KOPT-K1 (cell line): ENCODE data around the gene EPB41L4B.
"Not testable (repeated sequence)": the region's sequence is repeated elsewhere in the genome, so short reads cannot be mapped to it uniquely, and the experiment has no call there.

ENCODE experiments used
- H3K27ac ChIP-seq: fragments of 200-600 bp; sonication (generic); 2 replicates; pipeline ENCODE4 v1.5.1; 2016; ENCODE audit warnings: antibody characterized with exemption, mild to moderate bottlenecking, low read depth, low read length; ENCODE audit not compliant: poor library complexity, severe bottlenecking
- H3K36me3 ChIP-seq: fragments of 200-600 bp; sonication (generic); 2 replicates; pipeline ENCODE4 v1.5.1; 2017; ENCODE audit warnings: antibody characterized with exemption, mild to moderate bottlenecking, low read length, moderate library complexity; ENCODE audit not compliant: insufficient read depth
- H3K9me3 ChIP-seq: fragments of 200-600 bp; sonication (generic); 2 replicates; pipeline ENCODE4 v1.5.1; 2017; ENCODE audit warnings: antibody characterized with exemption, low read length, mild to moderate bottlenecking; ENCODE audit not compliant: insufficient read depth, poor library complexity, severe bottlenecking

Gene EPB41L4B

DNA sequence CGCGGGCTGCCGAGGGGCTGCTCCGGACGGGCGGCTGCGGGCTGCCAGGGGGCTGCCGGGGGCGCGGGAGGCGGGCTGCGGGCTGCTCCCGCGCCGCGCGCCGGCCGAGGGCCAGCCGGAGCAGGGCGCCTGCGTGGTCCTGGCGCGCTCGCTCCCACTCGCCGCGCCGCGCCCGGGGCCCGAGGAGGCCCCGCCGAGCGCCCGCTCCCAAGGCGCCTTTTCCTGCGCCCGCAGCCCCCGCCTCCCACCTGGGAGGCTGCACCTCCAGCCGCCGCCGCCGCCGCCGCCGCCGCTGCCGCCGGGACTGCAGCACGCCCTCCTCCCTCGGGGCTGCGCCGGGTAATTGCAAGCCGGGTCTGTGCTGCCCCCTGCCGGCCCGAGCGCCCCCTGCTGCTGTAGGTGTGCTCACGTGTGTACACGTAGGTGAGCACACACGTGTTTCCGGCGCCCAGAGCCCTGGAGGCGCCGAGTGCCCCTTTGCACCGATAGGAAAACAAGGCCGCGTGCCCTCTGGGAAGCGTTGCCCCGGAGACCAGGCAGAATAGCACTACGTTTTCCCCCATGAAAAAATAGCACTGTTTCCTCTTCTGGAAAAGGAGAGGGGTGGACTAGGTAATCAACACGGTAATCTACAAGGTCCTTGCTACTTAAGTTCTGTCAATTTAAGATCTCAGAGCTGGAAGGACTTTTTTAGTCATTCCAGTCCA is at the start of gene EPB41L4B:
Gene EPB41L4B (minus strand): TSS at position 318 of the 707 bp plus-strand sequence. CDS start 613 bp downstream, outside the sequence.
- no peaks in the 10 kb centered on the region for H3K36me3 ChIP-seq
- no peaks in the 10 kb centered on the region for H3K9me3 ChIP-seq
- no peak within 1 kb of the TSS for H3K27ac ChIP-seq

- Histone ChIP-seq H3K36me3 (no peaks in the 10 kb centered on the region), H3K27ac (no peak overlapping the region), H3K9me3 (no peaks in the 10 kb centered on the region)
Observed at GRCh38 chr9:109369285-109369684, 48.4 kb upstream of the EPB41L4B start.

DNA sequence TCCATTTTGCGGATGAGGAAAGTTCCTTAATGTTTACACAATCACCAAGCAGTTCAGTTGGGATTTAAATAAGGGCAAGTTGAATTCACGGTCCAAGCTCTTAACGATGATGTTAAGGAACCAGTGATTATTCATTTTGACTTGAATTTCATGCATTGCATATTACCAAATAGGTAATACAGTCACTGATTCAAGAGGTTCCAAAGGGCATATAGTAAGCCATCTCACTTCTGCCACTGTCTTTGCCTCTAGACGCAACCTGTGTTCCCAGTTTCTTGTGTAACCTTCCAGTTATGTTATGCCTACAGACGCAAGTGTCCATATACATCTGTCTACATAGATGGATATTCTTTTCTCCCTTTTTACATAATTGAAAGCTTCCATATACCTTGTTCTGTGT is 39.9 kb upstream of the EPB41L4B start:
- Histone ChIP-seq H3K9me3 (no peaks in the 10 kb centered on the region), H3K36me3 (no peaks in the 10 kb centered on the region), H3K27ac (no peak overlapping the region)

DNA sequence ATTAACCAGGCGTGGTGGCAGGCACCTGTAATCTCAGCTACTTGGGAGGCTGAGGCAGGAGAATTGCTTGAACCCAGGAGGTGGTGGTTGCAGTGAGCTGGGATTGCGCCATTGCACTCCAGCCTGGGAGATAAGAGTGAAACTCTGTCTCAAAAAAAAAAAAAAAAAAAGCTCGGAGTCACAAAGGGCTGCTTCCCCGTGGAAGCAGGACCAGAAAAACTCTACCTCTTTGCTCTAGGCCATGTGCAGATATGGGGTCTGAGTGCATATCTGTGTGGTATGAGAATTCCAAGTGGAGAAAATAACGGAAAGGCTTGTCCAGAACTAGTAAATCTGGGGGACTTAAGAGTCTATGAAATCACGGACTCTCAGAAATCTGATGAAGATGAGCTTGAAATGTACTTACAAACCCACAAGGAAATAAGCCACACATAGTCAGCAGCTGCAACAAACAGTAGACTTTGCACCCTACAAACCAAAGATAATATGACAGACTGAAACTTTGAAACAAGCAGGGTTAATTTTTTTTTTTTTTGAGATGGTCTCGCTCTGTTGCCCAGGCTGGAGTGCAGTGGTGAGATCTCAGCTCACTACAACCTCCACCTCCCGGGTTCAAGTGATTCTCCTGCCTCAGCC is 38.2 kb upstream of the EPB41L4B start:
- not testable (repeated sequence) for H3K9me3 ChIP-seq, H3K27ac ChIP-seq, H3K36me3 ChIP-seq

- H3K36me3 ChIP-seq, result no peaks in the 10 kb centered on the region
- H3K27ac ChIP-seq, result no peak overlapping the region
- no peaks in the 10 kb centered on the region for H3K9me3 ChIP-seq
Observed at GRCh38 chr9:109355564-109356297, 34.9 kb upstream of the EPB41L4B start.

GRCh38 chr9:109354190-109354589 is 33.3 kb upstream of the EPB41L4B start:
- H3K9me3 ChIP-seq, result no peaks in the 10 kb centered on the region
- no peak overlapping the region for H3K27ac ChIP-seq
- H3K36me3 ChIP-seq, result no peaks in the 10 kb centered on the region

DNA sequence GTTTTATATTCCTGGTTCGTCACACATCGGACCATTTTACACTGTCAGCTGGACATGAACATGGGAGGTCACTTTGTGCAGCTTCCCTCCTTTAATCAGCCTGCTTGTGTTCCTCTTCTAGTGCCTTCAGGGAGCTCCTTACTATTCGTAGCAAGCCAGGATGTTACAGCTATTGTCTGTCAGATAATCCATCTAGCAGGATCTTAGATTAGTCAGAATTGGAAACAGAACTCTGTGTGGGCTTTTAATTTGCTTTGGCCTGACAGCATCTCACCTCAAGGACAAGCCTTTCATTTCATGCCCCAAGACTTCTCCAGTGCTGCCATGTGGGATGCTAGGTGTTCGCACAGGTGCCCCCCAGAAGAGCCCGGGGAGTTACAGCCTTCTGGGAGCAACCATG is 30.2 kb upstream of the EPB41L4B start:
- Histone ChIP-seq H3K36me3 (no peaks in the 10 kb centered on the region), H3K9me3 (no peaks in the 10 kb centered on the region), H3K27ac (no peak overlapping the region)

- Histone ChIP-seq H3K27ac (no peak overlapping the region), H3K9me3 (no peaks in the 10 kb centered on the region), H3K36me3 (no peaks in the 10 kb centered on the region)
Observed at GRCh38 chr9:109349421-109349846, 28.6 kb upstream of the EPB41L4B start.

DNA sequence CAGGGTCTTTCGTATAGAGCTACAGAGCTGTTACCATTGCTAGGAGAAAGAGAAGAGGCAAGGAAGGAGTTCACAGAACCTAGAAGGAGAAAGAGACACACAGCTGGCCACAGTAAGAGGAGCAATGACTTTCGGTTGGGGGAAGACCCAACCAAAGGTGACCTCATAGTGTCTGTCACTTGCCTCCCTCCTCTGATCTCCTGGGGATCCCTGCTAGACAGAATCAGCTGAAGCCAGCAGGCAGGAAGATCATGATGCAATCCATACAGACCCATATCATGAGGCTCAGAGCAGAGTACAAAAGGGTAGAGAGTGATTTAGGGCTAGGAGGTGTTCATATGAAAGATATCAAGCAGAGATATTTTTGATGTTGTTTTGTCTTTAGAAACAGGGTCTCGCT is 26.0 kb upstream of the EPB41L4B start:
- Histone ChIP-seq H3K27ac (no peak overlapping the region), H3K9me3 (no peaks in the 10 kb centered on the region), H3K36me3 (no peaks in the 10 kb centered on the region)

DNA sequence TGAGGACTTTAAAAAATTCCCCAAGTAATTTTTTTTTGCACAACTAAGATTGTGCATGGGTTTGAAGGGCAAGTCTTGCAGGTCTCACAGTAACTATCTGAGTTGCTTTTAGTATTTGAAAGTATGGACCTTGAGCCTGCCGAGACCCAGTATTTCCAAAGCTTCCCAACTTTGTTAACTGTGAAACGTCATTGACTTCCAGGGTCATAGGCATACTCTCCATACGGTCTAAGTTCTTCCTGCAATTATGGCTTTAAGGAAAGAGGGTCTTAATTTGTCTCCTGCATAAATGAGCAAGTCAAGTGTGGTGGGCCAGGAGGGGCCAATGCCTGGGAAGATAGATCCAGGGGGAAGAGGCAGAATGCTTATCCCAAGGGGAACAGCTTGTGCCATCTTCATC is 24.0 kb upstream of the EPB41L4B start:
- Histone ChIP-seq H3K27ac (no peak overlapping the region), H3K9me3 (no peaks in the 10 kb centered on the region), H3K36me3 (no peaks in the 10 kb centered on the region)

- Histone ChIP-seq H3K9me3 (no peaks in the 10 kb centered on the region), H3K36me3 (no peaks in the 10 kb centered on the region), H3K27ac (no peak overlapping the region)
Observed at GRCh38 chr9:109342878-109343277, 22.0 kb upstream of the EPB41L4B start.

DNA sequence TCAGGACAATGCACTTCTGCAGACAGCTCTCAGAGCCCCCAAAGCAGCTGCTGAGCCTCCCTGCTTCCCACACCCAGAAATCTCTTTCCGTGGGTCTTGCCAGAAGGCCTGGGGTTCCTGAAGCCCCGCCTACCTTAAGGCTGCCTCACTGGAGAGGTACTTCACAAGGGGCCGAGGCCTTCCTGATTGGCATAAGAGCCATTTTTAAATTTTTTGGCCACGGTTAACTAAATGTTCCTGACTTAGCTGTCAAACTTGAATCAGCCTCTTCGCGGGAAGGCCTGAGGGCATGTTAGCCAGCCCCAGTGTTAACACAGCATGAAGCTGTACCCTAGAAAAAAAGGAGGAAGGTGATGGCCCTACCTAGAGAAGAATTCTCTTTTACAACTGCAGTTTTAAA is 20.7 kb upstream of the EPB41L4B start:
- Histone ChIP-seq H3K36me3 (no peaks in the 10 kb centered on the region), H3K27ac (no peak overlapping the region), H3K9me3 (no peaks in the 10 kb centered on the region)

DNA sequence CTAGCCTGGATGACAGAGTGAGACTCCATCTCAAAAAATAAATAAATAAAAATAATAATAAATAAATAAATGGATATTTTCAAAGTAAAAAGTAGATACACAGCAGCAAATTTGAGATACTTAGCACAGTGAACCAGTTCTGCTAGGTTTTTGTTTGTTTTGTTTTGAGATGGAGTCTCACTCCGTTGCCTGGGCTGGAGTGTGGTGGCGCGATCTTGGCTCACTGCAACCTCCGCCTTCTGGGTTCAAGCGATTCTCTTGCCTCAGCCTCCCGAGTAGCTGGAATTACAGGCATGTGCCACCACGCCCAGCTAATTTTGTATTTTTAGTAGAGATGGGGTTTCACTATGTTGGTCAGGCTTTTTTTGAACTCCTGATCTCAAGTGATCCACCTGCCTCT is 20.1 kb upstream of the EPB41L4B start:
- not testable (repeated sequence) for H3K27ac ChIP-seq, H3K9me3 ChIP-seq, H3K36me3 ChIP-seq

DNA sequence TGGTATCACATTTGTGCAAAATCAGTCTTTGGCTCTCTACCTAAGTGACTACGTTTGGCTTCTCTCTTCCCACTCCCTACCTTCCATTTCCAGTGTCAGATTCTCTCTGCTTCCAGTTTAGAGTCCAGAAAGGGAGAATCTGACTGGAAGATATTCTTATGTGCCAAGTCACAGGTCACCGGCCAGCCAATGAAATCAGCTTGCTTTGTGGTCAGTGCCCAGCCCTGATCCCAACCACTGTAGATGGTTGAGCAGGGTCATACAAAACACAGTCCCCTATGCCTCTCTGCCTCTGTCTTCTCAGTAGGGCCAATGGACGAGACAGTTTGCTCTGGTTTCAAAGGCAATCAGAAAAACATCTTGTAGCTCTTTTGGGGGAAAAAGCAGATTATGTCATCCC is 15.6 kb upstream of the EPB41L4B start:
- Histone ChIP-seq H3K27ac (no peak overlapping the region), H3K36me3 (no peaks in the 10 kb centered on the region), H3K9me3 (no peaks in the 10 kb centered on the region)

DNA sequence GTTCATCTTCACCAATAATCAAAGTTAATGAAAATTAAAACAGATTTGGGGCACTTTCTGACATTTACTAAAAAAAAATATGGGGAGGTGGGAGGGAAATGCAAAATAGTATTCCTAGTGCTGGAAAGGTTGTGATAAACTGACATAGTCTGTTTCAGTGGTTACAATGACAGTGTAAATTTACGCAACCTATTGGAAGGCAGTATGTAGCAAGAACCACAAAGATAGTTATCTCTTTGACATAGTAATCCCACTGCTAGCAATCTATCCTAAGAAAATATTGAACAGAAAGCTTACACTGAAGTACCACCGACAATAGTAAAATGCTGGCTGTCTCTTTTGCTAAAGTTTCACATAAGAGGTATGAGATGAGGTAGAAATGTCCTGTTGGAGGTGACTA is 15.1 kb upstream of the EPB41L4B start:
- Histone ChIP-seq H3K36me3 (no peaks in the 10 kb centered on the region), H3K27ac (no peak overlapping the region), H3K9me3 (no peaks in the 10 kb centered on the region)
